IMR-90 (cell line): ENCODE results near the gene OR7A10. TPM values are rescaled to one million over a fixed set of nuclear protein-coding genes. Genes with fewer than 3 reads are reported as not detected.

Source experiments
- ATAC-seq: fragments of 200-7000 bp; cut with Tn5 transposase; 2 replicates; pipeline ENCODE4 v1.9.1; 2020; ENCODE audit warnings: low read depth, mild to moderate bottlenecking, moderate library complexity
- BruUV-seq: library from RNA; stranded (reverse); fragments of 400-500 nt; replicated peaks from 2 replicates; lab custom pipeline; 2021; lab: Mats Ljungman, UMichigan
- CTCF ChIA-PET: fragments of 300-600 bp; formaldehyde crosslinking; extraction: SDS; loops from one replicate; lab custom pipeline; 2021; ENCODE audit warnings: antibody characterized with exemption; lab: Yijun Ruan, JAX
- POLR2A ChIA-PET: fragments of 300-600 bp; sonication (Branson Sonifier 250); formaldehyde crosslinking; loops from one replicate; lab custom pipeline; 2022; ENCODE audit warnings: antibody characterized with exemption; ENCODE audit not compliant: unreplicated experiment; lab: Charles Lee
- DNase-seq: peaks from one replicate; pipeline ENCODE4 v3.0.0; 2013
- H2AFZ ChIP-seq: replicated peaks from 2 replicates; pipeline ENCODE3; 2013; ENCODE audit warnings: low read length, mild to moderate bottlenecking; ENCODE audit not compliant: poor library complexity
- H2AK5ac ChIP-seq: 2 replicates; pipeline ENCODE4 v1.6.1; 2013; ENCODE audit warnings: low read depth, low read length, inconsistent platforms
- H2AK9ac ChIP-seq: replicated peaks from 2 replicates; pipeline ENCODE3; 2013; ENCODE audit warnings: mild to moderate bottlenecking, low read depth, low read length, moderate library complexity; ENCODE audit not compliant: poor library complexity
- H2BK120ac ChIP-seq: 2 replicates; pipeline ENCODE4 v1.6.1; 2013; ENCODE audit warnings: low read depth, low read length, inconsistent platforms
- H2BK15ac ChIP-seq: 3 replicates; pipeline ENCODE4 v1.6.1; 2013; ENCODE audit warnings: low read depth, low read length, inconsistent platforms
- H2BK20ac ChIP-seq: 2 replicates; pipeline ENCODE4 v1.6.1; 2013; ENCODE audit warnings: low read depth, mild to moderate bottlenecking, inconsistent platforms, low read length, moderate library complexity
- H2BK5ac ChIP-seq: 2 replicates; pipeline ENCODE4 v1.6.1; 2013; ENCODE audit warnings: mild to moderate bottlenecking, low read depth, low read length, inconsistent platforms; ENCODE audit not compliant: poor library complexity, severe bottlenecking
- H3K14ac ChIP-seq: replicated peaks from 2 replicates; pipeline ENCODE4 v1.6.1; 2013; ENCODE audit warnings: low read depth, low read length, inconsistent platforms
- H3K18ac ChIP-seq: 2 replicates; pipeline ENCODE4 v1.6.1; 2013; ENCODE audit warnings: low read depth, low read length, control low read depth
- H3K23ac ChIP-seq: 2 replicates; pipeline ENCODE4 v1.6.1; 2013; ENCODE audit warnings: low read depth, low read length, inconsistent platforms
- H3K27ac ChIP-seq: 2 replicates; pipeline ENCODE4 v1.5.1; 2013; ENCODE audit warnings: mild to moderate bottlenecking, control low read depth, low read length; ENCODE audit not compliant: insufficient read depth
- H3K27me3 ChIP-seq: 2 replicates; pipeline ENCODE4 v1.6.1; 2013; ENCODE audit warnings: low read length; ENCODE audit not compliant: control insufficient read depth, insufficient read depth
- H3K36me3 ChIP-seq: 2 replicates; pipeline ENCODE4 v1.6.1; 2013; ENCODE audit warnings: low read length, mixed read lengths; ENCODE audit not compliant: control insufficient read depth, insufficient read depth
- H3K4ac ChIP-seq: 2 replicates; pipeline ENCODE4 v1.6.1; 2013; ENCODE audit warnings: low read depth, low read length, inconsistent platforms
- H3K4me1 ChIP-seq: 2 replicates; pipeline ENCODE4 v1.6.1; 2013; ENCODE audit warnings: low read length, mixed read lengths; ENCODE audit not compliant: control insufficient read depth, insufficient read depth
- H3K4me2 ChIP-seq: 2 replicates; pipeline ENCODE4 v1.6.1; 2013; ENCODE audit warnings: low read depth, mild to moderate bottlenecking, control low read depth, low read length, moderate library complexity
- H3K4me3 ChIP-seq: 2 replicates; pipeline ENCODE4 v1.5.1; 2013; ENCODE audit warnings: low read depth, mild to moderate bottlenecking, control low read depth, low read length, moderate library complexity; ENCODE audit not compliant: insufficient read depth
- H3K56ac ChIP-seq: 2 replicates; pipeline ENCODE4 v1.6.1; 2013; ENCODE audit warnings: low read length, inconsistent platforms; ENCODE audit not compliant: insufficient read depth; ENCODE audit errors: extremely low read depth
- H3K79me1 ChIP-seq, 2 experiments: 2 replicates each; pipeline ENCODE4 v1.6.1; 2013; ENCODE audit warnings: low read length in 2 of 2, inconsistent platforms in 1 of 2, low read depth in 1 of 2
- H3K9ac ChIP-seq: 2 replicates; pipeline ENCODE4 v1.6.1; 2013; ENCODE audit warnings: low read depth, low read length, control low read depth
- H3K9me1 ChIP-seq: 2 replicates; pipeline ENCODE4 v1.6.1; 2013; ENCODE audit warnings: low read length, inconsistent platforms; ENCODE audit not compliant: insufficient read depth
- H3K9me3 ChIP-seq: 2 replicates; pipeline ENCODE4 v1.6.1; 2013; ENCODE audit warnings: low read length; ENCODE audit not compliant: control insufficient read depth, insufficient read depth
- H4K20me1 ChIP-seq: 2 replicates; pipeline ENCODE4 v1.6.1; 2013; ENCODE audit warnings: low read length, inconsistent platforms; ENCODE audit not compliant: insufficient read depth
- H4K5ac ChIP-seq: 2 replicates; pipeline ENCODE4 v1.6.1; 2013; ENCODE audit warnings: mild to moderate bottlenecking, low read depth, low read length, control low read depth
- H4K8ac ChIP-seq, 2 experiments: 2 replicates each; pipeline ENCODE4 v1.6.1; 2013; ENCODE audit warnings: low read depth in 2 of 2, low read length in 2 of 2, control low read depth in 1 of 2, inconsistent platforms in 1 of 2
- H4K91ac ChIP-seq: 2 replicates; pipeline ENCODE4 v1.6.1; 2013; ENCODE audit warnings: low read depth, low read length, inconsistent platforms; ENCODE audit not compliant: insufficient read depth
- BHLHE40 ChIP-seq: fragments of 150-350 bp; IDR thresholded peaks from 2 replicates; pipeline ENCODE4 v1.6.1; 2016; ENCODE audit warnings: mild to moderate bottlenecking, low read depth, low read length
- CHD1 ChIP-seq: IDR thresholded peaks from 2 replicates; pipeline ENCODE4 v1.6.1; 2012; ENCODE audit warnings: low read depth, low read length, improper control_type of control experiment
- CTCF ChIP-seq: conservative IDR thresholded peaks from 2 replicates; pipeline ENCODE4 v1.5.1; 2012; ENCODE audit warnings: mild to moderate bottlenecking, low read depth, low read length, improper control_type of control experiment
- ELK1 ChIP-seq: fragments of 150-350 bp; IDR thresholded peaks from 2 replicates; pipeline ENCODE4 v1.6.1; 2016; ENCODE audit warnings: low read depth, mild to moderate bottlenecking, low read length, moderate library complexity, borderline replicate concordance
- FOS ChIP-seq: fragments of 150-350 bp; IDR thresholded peaks from 2 replicates; pipeline ENCODE4 v1.6.1; 2016; ENCODE audit warnings: low read depth, low read length
- MAFK ChIP-seq: IDR thresholded peaks from 2 replicates; pipeline ENCODE4 v1.6.1; 2012; ENCODE audit warnings: low read depth, low read length, improper control_type of control experiment
- MAZ ChIP-seq: IDR thresholded peaks from 2 replicates; pipeline ENCODE4 v1.6.1; 2012; ENCODE audit warnings: low read depth, mild to moderate bottlenecking, low read length, improper control_type of control experiment, moderate library complexity, borderline replicate concordance
- MXI1 ChIP-seq: IDR thresholded peaks from 2 replicates; pipeline ENCODE4 v1.6.1; 2012; ENCODE audit warnings: low read depth, mild to moderate bottlenecking, low read length, moderate library complexity, borderline replicate concordance
- POLR2A ChIP-seq: IDR thresholded peaks from 2 replicates; pipeline ENCODE4 v1.6.1; 2012; ENCODE audit warnings: mild to moderate bottlenecking, low read depth, low read length
- RAD21 ChIP-seq: IDR thresholded peaks from 2 replicates; pipeline ENCODE4 v1.6.1; 2012; ENCODE audit warnings: low read length, improper control_type of control experiment
- RCOR1 ChIP-seq: IDR thresholded peaks from 2 replicates; pipeline ENCODE4 v1.6.1; 2012; ENCODE audit warnings: mild to moderate bottlenecking, low read length, improper control_type of control experiment; ENCODE audit not compliant: insufficient replicate concordance
- RFX5 ChIP-seq: IDR thresholded peaks from 2 replicates; pipeline ENCODE4 v1.8.0; 2012; ENCODE audit warnings: low read depth, mild to moderate bottlenecking, low read length, moderate library complexity
- USF2 ChIP-seq: fragments of 150-350 bp; IDR thresholded peaks from 2 replicates; pipeline ENCODE4 v1.6.1; 2017; ENCODE audit warnings: mild to moderate bottlenecking, antibody characterized with exemption, low read length, low read depth
- WGBS, 2 experiments: methylation state at CpG; one replicate each; pipeline versions ENCODE4 v1.1.5 to v1.1.7; 2013; ENCODE audit warnings: missing lambda C conversion rate in 2 of 2; ENCODE audit not compliant: insufficient read length in 1 of 2; ENCODE audit errors: extremely low coverage in 2 of 2; 5-methylcytosine and 5-hydroxymethylcytosine counted together
- dilution Hi-C: fragments of 300-500 bp; cut with HindIII; formaldehyde crosslinking; loops from one replicate; pipeline ENCODE4 v1.14.3; 2018; ENCODE audit warnings: low sequenced_read_pairs; ENCODE audit not compliant: unreplicated experiment
- in situ Hi-C: fragments of 300-500 bp; cut with MboI; formaldehyde crosslinking; loops from 3 replicates; pipeline ENCODE4 v1.14.3; 2019; ENCODE audit warnings: low sequenced_read_pairs, inconsistent platforms, mixed read lengths
- intact Hi-C: fragments of 100-400 bp; cut with micrococcal nuclease; formaldehyde crosslinking; loops from 2 replicates; pipeline ENCODE4 v1.10.0; 2022
- polyA plus RNA-seq, 3 experiments: library from polyadenylated mRNA; depleted of rRNA; stranded (reverse); fragments of >200 nt; gene quantifications; 2 replicates each; pipeline ENCODE4 v1.2.3, GENCODE V29; 2012; ENCODE audit warnings: low replicate concordance in 1 of 3
- total RNA-seq: library from RNA; depleted of rRNA; stranded (reverse); fragments of >200 nt; gene quantifications from 2 replicates; pipeline ENCODE4 v1.2.3, GENCODE V29; 2012

The OR7A10 gene
- total and polyA plus RNA-seq, 2 of the 4 experiments (the other 2 are of a cell fraction) = not detected

- H3K14ac ChIP-seq = no peak overlapping the region
- ChIA-PET POLR2A (no interaction called here), CTCF (no interaction called here)
- no peak overlapping the region for H2BK5ac ChIP-seq
- no peak overlapping the region for H4K5ac ChIP-seq
- H3K4me3 ChIP-seq = no peak overlapping the region
- no peak overlapping the region for H4K8ac ChIP-seq
- no peak overlapping the region for H2BK20ac ChIP-seq
- intact Hi-C loops (no loop called here), in situ Hi-C loops (no loop called here), dilution Hi-C loops (no loop called here)
- ATAC-seq = no peak
- whole genome bisulfite sequencing, 2 experiments = no CpG with 5 or more reads among the region's 2 CpGs
- H3K27me3 ChIP-seq = no peaks in the 10 kb centered on the region
- no peaks in the 10 kb centered on the region for H3K4me1 ChIP-seq
- H3K18ac ChIP-seq = no peak overlapping the region
- H3K79me1 ChIP-seq = no peaks in the 10 kb centered on the region
- no peaks in the 10 kb centered on the region for H3K9me1 ChIP-seq
- no peak overlapping the region for H4K91ac ChIP-seq
- H4K20me1 ChIP-seq = no peaks in the 10 kb centered on the region
- no peak overlapping the region for H2BK120ac ChIP-seq
- BruUV-seq = no TSS peak
- H3K23ac ChIP-seq = no peak overlapping the region
- TF ChIP-seq MXI1 = no peak
- TF ChIP-seq RCOR1 = no peak
- no peak for TF ChIP-seq POLR2A
- TF ChIP-seq USF2 = no peak
- TF ChIP-seq BHLHE40 = no peak
- no peak for TF ChIP-seq CTCF
- TF ChIP-seq RFX5 = no peak
- TF ChIP-seq MAFK = no peak
- no peak for TF ChIP-seq MAZ
- TF ChIP-seq CHD1 = no peak
- no peak for TF ChIP-seq ELK1
- no peak for TF ChIP-seq FOS
- no peak for TF ChIP-seq RAD21
- H3K4ac ChIP-seq = no peak overlapping the region
- H3K4me2 ChIP-seq = no peak overlapping the region
- H3K36me3 ChIP-seq = no peaks in the 10 kb centered on the region
- no peak overlapping the region for H2BK15ac ChIP-seq
- H2AK9ac ChIP-seq = no peak overlapping the region
- H3K56ac ChIP-seq = no peak overlapping the region
- peaks cover 3% of the 10 kb centered on the region; the same call in 1 of the 2 replicates for H3K9me3 ChIP-seq
- H3K27ac ChIP-seq = no peak overlapping the region
- H3K9ac ChIP-seq = no peak overlapping the region
- H2AK5ac ChIP-seq = no peak overlapping the region
- H2AFZ ChIP-seq = no peak overlapping the region
- no peak for DNase-seq
Observed at GRCh38 chr19:14843169-14843568, 5.6 kb downstream of the OR7A10 start.
